Epithelial cell of prostate (primary cell): ENCODE results near the gene CD101.

Source experiments
- DNase-seq: peaks from one replicate; pipeline ENCODE4 v3.0.0-alpha.2; 2011; ENCODE audit warnings: low read depth, low spot score
- H3K27ac ChIP-seq: fragments of 450-650 bp; 2 replicates; pipeline ENCODE4 v1.5.1; 2017; ENCODE audit warnings: mild to moderate bottlenecking

The CD101 gene

DNA sequence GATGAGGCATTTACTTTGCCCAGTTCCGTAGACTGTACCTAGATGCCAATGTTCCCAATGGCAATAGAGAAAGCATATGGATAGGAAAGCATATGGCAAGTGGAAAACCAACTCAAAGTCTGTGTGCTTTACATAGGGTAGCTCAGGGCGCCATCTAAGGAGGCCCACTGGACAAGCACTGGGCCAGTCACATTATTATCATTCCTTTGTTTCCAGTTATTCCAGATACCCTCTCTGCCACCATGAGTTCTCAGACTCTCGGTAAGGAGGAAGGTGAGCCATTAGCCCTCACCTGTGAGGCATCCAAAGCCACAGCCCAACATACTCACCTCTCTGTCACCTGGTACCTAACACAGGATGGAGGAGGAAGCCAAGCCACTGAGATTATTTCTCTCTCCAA lies 9.8 kb downstream of the CD101 start:
- H3K27ac ChIP-seq = no peak overlapping the region
- no peak for DNase-seq

DNA sequence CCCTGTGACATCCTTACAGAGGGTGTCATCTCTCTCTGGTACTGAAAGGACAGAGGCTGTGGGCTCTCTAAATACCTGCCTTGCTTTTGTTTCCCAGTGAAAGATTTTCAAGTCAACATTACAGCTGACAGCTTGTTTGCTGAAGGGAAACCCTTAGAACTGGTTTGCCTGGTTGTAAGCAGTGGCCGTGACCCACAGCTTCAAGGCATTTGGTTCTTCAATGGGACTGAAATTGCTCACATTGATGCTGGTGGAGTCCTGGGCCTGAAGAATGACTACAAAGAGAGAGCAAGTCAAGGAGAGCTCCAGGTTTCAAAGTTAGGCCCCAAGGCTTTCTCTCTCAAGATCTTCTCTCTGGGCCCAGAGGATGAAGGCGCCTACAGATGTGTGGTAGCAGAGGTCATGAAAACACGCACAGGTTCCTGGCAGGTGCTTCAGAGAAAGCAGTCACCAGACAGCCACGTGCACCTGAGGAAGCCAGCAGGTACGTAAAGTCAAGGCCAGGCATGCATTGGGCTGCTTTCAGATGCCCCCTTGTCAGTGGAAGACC lies 11.8 kb downstream of the CD101 start:
- H3K27ac ChIP-seq = peak overlapping the region; percentile 15
- no peak for DNase-seq

DNA sequence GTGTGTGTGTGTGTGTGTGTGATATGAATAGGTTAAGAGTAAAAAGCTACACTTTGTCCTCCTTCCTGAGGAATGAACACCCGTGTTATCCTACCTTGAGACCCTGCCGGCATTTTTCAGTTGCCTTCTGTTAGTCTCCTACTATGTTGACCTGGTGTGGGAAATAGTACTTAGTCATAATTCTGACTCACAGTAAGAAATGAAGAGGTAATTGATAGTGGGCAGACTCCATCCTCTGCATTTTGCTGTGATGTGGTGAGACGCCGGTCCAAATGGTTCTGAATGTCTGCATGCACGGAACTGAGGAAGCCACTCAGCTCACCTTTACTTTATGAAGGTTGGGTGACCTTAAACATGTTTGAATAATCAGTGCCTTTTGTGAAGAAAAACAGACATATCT lies 12.6 kb downstream of the CD101 start:
- no peak overlapping the region for H3K27ac ChIP-seq
- no peak for DNase-seq

DNA sequence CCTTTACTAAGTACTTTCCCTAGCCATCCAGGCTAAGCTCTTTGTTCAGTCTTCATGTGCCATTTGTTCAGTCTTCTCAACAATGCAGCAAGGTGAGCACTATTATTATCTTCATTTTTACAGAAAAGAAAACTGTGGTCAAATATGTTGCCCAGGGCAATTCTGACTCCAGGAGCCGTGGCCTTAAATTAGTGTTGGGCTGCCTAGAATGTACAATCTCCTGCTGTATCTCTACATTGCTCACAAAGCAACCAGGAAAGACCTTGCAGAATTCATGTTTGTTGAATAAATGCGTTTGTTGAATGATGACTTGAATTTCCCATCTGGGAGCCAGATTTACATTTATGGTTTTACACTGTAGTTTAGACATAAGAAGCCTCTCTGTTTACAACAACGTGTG lies 14.2 kb downstream of the CD101 start:
- no peak for DNase-seq
- H3K27ac ChIP-seq = no peak overlapping the region

DNA sequence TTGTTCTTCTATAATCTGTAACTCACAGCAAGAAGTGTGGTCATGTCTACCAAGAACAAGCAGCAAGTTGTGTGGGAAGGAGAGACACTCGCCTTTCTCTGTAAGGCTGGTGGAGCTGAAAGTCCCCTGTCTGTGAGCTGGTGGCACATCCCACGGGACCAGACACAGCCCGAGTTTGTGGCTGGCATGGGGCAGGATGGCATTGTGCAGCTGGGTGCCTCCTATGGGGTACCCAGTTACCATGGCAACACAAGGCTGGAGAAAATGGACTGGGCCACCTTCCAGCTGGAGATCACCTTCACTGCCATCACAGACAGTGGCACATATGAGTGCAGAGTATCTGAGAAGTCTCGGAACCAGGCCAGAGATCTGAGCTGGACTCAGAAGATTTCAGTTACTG lies 15.5 kb downstream of the CD101 start:
- no peak overlapping the region for H3K27ac ChIP-seq
- DNase-seq = no peak

DNA sequence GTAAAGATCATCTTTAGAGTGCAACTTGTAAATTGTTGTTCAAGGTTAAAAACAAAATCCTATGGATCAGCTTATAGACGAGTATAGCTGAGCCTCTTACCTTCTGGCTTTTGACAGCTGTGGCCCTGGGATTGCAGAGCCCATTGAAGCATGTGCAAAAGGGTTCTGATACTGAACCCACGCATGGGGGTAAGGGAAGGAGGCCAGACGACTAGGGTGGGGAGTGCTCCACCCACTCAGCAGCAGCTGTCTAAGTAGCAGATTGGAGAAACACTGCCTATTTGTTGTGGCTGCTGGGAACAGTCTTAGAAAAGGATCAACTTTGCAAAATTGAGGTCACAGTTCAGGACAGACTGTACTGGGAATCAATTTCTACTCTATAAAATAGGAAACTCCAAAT lies 16.1 kb downstream of the CD101 start:
- no peak overlapping the region for H3K27ac ChIP-seq
- DNase-seq = no peak

DNA sequence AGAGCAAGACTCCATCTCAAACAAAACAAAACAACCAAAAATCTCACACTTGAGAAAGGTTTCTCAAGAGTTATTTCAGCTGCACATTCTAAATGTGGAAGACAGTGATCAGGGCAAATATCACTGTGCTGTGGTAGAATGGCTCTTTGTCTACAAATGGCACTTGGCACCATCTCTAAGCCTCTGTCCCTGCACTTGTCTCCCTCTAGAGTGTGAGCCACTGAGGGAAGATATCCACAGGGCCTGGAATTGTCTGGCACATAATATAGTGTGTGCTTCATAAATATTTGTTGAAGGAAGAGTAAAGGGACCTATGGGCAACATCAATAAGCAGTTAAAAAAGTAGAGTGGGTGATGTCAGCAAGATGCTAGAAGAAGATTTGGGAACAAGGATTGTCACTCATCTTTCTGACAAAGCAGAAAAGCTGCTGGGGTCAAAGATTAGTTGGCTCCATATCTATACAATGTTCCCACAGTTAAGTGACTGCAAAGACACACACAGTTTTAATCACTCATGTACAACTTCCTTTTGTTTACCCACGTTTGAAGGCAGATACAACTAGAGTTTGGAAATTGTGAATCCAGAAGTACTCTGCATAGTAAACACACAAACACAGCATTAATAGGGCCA lies 19.1 kb downstream of the CD101 start:
- DNase-seq = no peak
- no peak overlapping the region for H3K27ac ChIP-seq

DNA sequence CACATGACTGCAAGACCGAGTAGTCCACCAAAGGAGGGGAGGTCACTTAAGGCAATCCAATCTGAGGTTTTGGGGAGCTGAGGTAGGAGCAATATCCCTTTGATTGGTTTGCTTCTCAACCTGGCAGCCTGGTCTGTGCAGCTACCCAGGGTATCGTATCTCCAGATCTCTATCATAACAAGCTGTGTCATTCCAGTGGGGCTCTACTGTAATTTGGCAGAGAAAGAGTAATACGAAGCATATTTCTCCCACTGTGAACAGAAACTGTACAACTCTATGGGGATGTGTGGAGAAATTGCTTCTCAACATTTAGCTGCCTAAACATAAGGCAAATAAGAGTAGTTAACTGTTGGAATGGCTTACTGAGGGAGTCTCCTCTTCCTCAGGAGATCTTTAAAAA lies 20.6 kb downstream of the CD101 start:
- no peak for DNase-seq
- no peak overlapping the region for H3K27ac ChIP-seq

DNA sequence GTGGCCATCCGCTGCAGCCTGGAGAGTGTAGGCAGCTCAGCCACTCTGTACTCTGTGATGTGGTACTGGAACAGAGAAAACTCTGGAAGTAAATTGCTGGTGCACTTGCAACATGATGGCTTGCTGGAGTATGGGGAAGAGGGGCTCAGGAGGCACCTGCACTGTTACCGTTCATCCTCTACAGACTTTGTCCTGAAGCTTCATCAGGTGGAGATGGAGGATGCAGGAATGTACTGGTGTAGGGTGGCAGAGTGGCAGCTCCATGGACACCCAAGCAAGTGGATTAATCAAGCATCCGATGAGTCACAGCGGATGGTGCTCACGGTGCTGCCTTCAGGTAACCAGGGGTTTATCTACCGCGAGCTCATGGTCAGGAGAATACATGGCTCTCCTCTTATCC lies 24.0 kb downstream of the CD101 start:
- no peak for DNase-seq
- H3K27ac ChIP-seq = no peak overlapping the region

DNA sequence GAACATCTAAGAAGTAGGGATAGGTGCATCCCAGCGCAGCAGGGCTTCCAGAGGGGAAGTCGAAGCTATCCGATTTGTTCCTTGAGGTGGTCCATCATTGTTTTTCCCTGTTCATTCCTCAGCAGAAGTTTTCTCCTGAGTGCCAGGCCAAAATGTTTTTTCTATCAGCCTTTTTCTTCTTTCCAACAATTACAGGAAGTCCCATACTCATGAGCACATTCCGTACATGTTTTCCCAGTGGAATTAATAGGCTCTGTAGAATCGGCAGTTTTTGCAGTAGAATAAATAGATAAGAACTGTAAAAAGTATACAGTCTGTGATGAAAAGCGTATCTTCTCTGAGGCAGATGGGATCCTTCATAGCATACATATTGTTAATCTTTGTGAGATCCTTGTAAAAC lies 24.8 kb downstream of the CD101 start:
- no peak for DNase-seq
- H3K27ac ChIP-seq = no peak overlapping the region

DNA sequence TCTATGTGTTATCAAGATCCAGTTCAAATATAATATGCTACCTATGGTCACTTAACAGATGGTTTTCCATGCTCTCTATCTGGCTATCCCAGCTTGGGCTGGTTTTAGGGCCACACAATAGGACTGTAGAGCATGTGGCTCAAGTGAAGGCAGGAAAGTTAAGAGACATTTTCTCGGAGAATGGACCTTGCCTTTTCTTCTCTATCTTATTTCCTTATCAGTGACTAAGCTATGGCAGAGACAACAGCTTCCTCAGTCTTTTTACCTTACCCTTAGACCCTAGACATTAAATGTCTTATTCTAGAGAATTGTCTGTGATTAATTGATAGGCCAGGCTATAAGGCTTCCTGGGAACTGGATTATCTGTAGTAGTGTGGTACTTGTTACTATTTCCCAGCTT lies 28.1 kb downstream of the CD101 start:
- DNase-seq = no peak
- H3K27ac ChIP-seq = no peak overlapping the region

DNA sequence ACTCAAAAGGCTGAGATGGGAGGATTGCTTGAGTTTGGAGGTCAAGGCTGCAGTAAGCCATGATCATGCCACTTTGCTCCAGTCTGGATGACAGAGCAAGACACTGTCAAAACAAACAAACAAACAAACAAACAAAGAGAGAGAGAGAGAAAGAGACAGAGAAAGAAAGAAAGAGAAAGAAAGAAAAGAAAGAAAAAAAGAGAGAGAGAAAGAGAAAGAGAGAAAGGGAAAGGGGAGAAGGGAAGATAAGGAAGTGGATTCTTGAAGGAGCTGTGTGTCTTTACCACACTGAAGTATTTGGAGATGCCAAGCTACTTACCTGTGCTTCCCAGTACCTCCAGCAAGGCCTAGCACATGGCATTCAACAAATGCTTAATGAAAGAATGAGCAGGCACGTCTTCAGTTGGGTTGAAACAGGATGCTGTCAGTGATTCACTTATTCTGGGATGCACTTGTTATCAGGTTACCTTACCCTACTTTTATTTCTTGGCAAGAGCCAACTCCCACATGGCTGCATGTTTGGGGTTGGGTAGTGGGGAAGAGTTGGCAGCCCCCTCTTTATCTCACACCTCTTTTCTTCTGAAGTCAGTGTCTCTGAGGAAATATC lies 28.8 kb downstream of the CD101 start:
- H3K27ac ChIP-seq = no peak overlapping the region
- no peak for DNase-seq

DNA sequence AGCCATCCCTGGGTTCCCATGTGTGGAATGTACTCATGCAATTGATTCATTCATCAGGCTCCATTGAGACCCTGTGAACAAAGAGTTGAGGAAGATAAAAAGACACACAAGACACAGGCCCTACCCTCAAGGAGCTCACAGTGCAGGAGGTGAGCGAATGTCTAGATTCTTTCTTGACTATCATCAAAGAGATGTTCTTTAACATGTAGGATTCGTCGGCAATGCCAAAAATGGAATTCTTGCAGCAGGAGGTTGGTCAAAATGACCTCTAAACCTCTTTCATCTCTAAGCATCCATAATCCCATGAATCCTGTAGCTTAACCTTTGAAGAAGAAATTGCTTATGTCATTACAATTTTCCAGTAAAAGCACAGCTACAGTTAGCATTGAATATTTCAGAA lies 30.7 kb downstream of the CD101 start:
- DNase-seq = no peak
- no peak overlapping the region for H3K27ac ChIP-seq

DNA sequence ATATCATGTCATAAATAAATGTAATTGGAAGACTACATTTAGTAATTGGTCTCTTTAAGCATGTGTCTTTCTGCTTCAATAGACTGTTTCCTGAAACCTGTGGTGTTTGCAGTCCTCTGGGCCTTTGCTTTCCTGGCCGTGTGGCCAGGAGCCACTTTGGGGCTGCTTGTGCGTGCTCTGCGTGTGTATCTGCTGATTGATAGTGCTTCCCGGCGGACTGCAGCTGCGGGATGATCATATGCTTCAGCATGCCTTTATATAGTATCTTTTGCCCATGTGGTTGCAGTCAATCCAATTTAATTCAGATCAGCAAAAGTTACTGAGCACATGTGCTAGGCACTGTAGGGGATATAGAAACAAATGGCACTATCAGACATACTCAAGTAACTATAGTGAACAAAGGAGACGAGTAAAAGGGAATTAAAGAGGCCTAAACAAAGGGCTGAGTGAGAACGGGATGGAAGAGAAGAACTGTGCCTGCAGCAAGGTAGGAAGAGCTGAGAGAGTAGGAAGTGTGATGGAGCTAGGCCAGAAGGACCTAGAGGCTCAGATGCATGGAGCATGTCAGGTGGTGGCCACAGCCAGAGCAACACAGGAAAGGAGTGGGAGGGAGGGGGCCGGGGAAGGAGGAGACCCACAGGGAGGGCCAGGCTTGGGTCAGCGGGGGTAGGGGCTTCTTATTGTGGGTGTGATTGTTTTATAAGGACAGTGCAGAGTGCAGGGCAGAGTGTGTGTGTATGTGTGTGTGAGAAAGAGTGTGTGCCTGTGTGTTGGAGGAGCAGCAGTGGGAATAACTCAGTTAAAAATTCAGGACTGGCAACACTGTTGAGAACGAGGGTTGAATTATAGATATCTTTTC lies 31.4 kb downstream of the CD101 start:
- H3K27ac ChIP-seq = no peak overlapping the region
- no peak for DNase-seq

DNA sequence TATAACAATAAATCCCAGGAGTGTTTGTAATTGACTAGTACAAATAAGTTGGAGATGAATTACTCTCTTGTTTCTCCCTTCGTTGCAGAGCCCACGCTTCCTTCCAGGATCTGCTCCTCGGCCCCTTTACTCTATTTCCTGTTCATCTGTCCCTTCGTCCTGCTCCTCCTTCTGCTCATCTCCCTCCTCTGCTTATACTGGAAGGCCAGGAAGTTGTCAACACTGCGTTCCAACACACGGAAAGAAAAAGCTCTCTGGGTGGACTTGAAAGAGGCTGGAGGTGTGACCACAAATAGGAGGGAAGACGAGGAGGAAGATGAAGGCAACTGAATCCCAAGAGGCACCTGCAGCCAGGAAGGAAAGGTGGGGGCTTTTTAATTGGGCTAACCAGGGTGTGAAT lies 32.2 kb downstream of the CD101 start:
- no peak overlapping the region for H3K27ac ChIP-seq
- DNase-seq = no peak

DNA sequence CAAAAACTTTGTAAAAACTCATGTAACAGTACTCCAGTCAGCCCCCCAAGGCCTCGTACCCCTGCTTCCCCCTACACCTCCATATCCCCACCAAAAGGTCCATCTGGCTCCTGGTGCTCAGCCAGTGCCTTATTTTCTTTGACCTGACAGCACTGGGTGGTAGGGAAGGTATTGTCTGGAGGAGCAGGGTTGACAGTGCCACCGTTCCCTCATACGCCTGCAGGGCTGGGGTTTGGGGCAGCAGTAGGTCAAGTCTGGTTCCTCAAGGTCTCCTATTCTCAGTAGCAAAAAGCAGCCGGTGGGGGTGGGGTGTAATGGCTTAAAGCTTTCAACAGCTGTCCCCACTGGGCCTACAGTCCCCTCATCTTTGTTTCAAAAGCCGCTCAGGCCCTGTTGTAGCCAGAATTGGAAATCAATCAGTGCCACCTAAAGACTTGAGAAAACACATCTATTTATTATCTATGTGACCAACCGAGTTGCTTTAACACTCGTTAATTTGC lies 33.3 kb downstream of the CD101 start:
- DNase-seq = no peak
- H3K27ac ChIP-seq = no peak overlapping the region

DNA sequence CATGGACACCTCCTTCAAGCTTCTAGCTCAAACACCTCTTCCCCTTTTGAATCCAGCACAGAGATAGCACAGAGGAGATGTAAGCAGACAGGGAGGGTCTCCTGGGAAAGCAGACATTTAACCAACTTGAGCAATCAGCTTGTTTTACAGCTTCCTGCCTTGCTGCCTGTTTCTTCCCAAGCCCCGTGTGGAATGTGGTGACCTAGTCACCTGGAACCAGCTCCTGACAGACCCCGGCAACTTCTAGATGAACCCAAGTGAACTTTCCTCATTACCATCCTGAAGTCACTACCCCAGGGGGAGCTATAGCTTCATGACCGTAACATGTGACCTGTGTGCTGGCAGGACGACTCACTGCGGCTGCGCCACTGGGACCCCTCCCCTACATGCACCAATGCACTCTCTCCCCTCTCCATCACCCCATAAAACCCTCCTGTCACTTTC lies 34.5 kb downstream of the CD101 start:
- no peak overlapping the region for H3K27ac ChIP-seq
- DNase-seq = no peak

DNA sequence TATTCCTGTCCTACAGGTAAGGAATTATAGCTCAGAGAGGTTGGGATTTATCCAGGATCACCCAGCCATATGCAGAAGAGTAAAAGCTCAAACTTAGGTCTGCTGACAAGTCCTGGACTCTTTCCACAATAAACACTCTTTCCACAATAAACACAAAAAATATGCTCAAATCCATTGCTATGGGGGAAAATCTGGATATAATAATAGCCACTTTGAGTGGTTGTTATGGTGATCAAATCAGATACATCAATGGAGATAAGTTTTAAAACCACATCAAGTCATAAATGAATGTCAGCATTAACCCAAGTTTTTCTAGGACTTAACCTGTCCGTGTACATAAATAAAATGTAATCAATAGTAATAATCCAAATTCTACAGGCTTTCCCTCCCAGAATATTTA lies 36.2 kb downstream of the CD101 start:
- no peak overlapping the region for H3K27ac ChIP-seq
- DNase-seq = no peak

DNA sequence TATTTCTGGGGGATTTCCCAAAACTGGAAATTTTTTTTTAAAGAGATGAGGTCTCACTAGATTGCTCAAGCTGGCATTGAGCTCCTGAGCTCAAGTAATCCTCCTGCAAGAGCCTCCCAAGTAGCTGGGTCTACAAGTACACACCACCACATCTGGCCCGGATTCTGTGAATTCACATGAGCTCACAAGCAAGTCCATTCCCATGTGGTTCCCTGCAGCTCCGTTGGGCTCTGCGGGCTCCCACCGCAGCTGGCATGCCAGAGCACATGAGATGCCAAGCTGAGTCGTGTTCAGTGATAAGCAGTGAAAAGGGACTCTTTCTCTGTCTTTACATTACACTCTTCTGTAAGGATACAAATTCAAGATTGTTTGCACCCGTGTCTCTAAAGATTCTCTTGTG lies 36.7 kb downstream of the CD101 start:
- no peak overlapping the region for H3K27ac ChIP-seq
- DNase-seq = no peak

DNA sequence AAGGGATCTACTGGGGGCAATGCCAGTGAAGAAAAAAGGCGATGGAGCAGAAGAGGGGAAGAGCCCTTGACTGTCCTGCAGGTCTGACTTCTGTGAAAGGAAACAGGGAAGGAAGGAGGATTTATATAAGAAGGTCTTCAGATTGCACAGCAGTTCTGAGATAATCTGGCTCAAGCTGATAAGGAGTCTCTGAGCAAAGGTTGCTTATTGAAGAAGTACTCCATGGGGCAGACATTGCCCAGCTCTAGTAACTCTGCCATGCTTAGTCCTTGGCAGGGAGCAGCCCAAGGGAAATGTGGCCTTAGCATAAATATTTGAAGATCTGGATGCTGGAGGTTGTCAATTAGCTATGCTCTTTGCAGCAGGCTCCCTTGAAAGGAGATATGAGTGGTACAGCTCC lies 42.7 kb downstream of the CD101 start:
- no peak overlapping the region for H3K27ac ChIP-seq
- no peak for DNase-seq

DNA sequence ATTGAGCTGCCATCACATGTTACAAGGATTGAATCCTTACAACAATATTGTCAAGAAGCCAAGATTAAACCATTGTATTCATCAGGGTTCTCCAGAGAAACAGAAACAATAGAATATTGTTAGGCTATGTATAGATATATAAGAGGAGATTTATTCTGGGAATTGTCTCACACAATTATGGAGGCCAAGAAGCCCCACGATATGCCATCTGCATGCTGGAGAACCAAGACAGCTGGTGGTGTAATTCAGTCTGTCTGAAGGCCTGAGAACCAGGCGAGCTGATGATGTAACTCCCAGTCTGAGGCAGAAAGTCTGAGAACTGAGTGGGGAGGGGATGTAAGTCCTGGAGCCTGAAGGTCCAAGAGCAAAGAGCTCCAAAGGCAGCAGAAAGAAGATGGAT lies 44.1 kb downstream of the CD101 start:
- DNase-seq = no peak
- H3K27ac ChIP-seq = no peak overlapping the region
